ENCODE measurements around the gene FAM72D.
"Not testable (repeated sequence)": the region's sequence is repeated elsewhere in the genome, so short reads cannot be mapped to it uniquely, and the experiment has no call there.

- not testable (repeated sequence) for TF ChIP-seq CTCF (IDR thresholded peaks at IDR 0.05); ZFX (IDR thresholded peaks at IDR 0.05; ENCODE audit: borderline replicate concordance)
These were observed 42.3 kb upstream of the FAM72D start for GRCh38 chr1:145053428-145053827.

All from 22Rv1 (cell line).